ENCODE data around the gene TSG101.

Gene TSG101

GRCh38 chr11:18526521-18527296 lies at the start of gene TSG101:
Gene TSG101, minus strand, starts transcription at chr11:18526942. Its CDS starts 126 bp downstream, at chr11:18526816.
- peak; percentile 90 for DNase-seq (ENCODE audit: low spot score)

GRCh38 chr11:18575361-18575760 lies 48.6 kb upstream of the TSG101 start:
- no peak for DNase-seq (ENCODE audit: low spot score)

- DNase-seq (ENCODE audit: low spot score) = no peak
These were observed 40.3 kb upstream of the TSG101 start for GRCh38 chr11:18567081-18567480.

GRCh38 chr11:18566406-18566805 lies 39.7 kb upstream of the TSG101 start:
- no peak for DNase-seq (ENCODE audit: low spot score)

- DNase-seq (ENCODE audit: low spot score) = no peak
These were observed 37.4 kb upstream of the TSG101 start for GRCh38 chr11:18564149-18564548.

- DNase-seq (ENCODE audit: low spot score) = no peak
These were observed 36.5 kb upstream of the TSG101 start for GRCh38 chr11:18563090-18563730.

GRCh38 chr11:18548001-18548400 lies 21.3 kb upstream of the TSG101 start:
- no peak for DNase-seq (ENCODE audit: low spot score)

GRCh38 chr11:18540207-18541009 lies 13.7 kb upstream of the TSG101 start:
- DNase-seq (ENCODE audit: low spot score) = no peak

- no peak for DNase-seq (ENCODE audit: low spot score)
These were observed 9.5 kb upstream of the TSG101 start for GRCh38 chr11:18536209-18536608.

- DNase-seq (ENCODE audit: low spot score) = no peak
These were observed 7.5 kb upstream of the TSG101 start for GRCh38 chr11:18534245-18534644.

GRCh38 chr11:18533365-18533764 lies 6.6 kb upstream of the TSG101 start:
- DNase-seq (ENCODE audit: low spot score) = no peak

- no peak for DNase-seq (ENCODE audit: low spot score)
These were observed 770 bp upstream of the TSG101 start for GRCh38 chr11:18527512-18527911.

- no peak for DNase-seq (ENCODE audit: low spot score)
These were observed 617 bp downstream of the TSG101 start for GRCh38 chr11:18526130-18526520.

- no peak for DNase-seq (ENCODE audit: low spot score)
These were observed 2.5 kb downstream of the TSG101 start for GRCh38 chr11:18524248-18524647.

- DNase-seq (ENCODE audit: low spot score) = no peak
These were observed 3.7 kb downstream of the TSG101 start for GRCh38 chr11:18523084-18523483.

- no peak for DNase-seq (ENCODE audit: low spot score)
These were observed 4.4 kb downstream of the TSG101 start for GRCh38 chr11:18522388-18522787.

GRCh38 chr11:18521122-18521521 lies 5.6 kb downstream of the TSG101 start:
- no peak for DNase-seq (ENCODE audit: low spot score)

- DNase-seq (ENCODE audit: low spot score) = no peak
These were observed 24.4 kb downstream of the TSG101 start for GRCh38 chr11:18502352-18502751.

- no peak for DNase-seq (ENCODE audit: low spot score)
These were observed 25.1 kb downstream of the TSG101 start for GRCh38 chr11:18501629-18502028.

- DNase-seq (ENCODE audit: low spot score) = no peak
These were observed 28.7 kb downstream of the TSG101 start for GRCh38 chr11:18498039-18498438.

GRCh38 chr11:18495703-18496102 lies 31.0 kb downstream of the TSG101 start:
- no peak for DNase-seq (ENCODE audit: low spot score)

GRCh38 chr11:18495271-18495670 lies 31.5 kb downstream of the TSG101 start:
- no peak for DNase-seq (ENCODE audit: low spot score)

- no peak for DNase-seq (ENCODE audit: low spot score)
These were observed 33.4 kb downstream of the TSG101 start for GRCh38 chr11:18493310-18493709.
